Diencephalon (tissue), 1 donor: Measurements from ENCODE around the gene FREY1. TPM values are rescaled to one million over a fixed set of nuclear protein-coding genes. Genes with fewer than 3 reads are reported as not detected.

Source experiments
- total RNA-seq: library from RNA; depleted of rRNA; stranded (reverse); fragments of >200 nt; gene quantifications from one replicate; pipeline ENCODE4 v1.2.3, GENCODE V29; 2014

FREY1 gene
- 1.2 TPM for total RNA-seq

DNA sequence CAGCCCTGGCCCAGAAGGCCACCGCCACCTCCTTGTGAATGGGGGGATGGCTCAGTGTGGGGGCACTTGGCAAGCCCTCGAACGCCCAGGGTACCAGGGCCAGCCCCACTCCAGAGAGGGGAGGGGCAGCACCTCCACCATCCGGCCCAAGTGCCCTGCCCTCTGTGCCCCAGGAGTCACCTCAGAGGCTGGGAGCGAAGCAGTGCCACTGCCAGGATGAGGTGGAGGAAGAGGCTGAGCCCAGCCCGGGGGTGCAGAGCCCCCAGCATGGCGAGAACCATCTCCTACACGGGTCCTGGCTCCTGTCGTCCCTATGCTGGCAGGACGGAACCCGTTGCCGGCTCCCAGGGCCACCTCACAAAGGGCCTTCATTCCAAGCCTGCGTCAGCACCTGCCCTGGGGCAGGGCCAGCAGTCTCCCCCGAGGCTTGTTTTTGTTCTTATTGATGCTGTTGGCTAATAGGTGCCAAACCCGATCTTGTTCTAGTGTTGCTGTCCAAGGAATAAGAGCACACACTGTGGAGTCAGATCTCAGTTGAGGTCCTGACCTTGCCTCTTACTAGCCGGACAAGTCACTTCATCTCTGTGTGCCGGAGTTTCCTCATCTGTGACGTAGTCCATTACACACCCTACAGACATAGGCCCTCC is at the start of gene FREY1:
Gene FREY1 (minus strand): TSS at position 307 of the 647 bp plus-strand sequence. CDS start 26 bp downstream, at position 281.

DNA sequence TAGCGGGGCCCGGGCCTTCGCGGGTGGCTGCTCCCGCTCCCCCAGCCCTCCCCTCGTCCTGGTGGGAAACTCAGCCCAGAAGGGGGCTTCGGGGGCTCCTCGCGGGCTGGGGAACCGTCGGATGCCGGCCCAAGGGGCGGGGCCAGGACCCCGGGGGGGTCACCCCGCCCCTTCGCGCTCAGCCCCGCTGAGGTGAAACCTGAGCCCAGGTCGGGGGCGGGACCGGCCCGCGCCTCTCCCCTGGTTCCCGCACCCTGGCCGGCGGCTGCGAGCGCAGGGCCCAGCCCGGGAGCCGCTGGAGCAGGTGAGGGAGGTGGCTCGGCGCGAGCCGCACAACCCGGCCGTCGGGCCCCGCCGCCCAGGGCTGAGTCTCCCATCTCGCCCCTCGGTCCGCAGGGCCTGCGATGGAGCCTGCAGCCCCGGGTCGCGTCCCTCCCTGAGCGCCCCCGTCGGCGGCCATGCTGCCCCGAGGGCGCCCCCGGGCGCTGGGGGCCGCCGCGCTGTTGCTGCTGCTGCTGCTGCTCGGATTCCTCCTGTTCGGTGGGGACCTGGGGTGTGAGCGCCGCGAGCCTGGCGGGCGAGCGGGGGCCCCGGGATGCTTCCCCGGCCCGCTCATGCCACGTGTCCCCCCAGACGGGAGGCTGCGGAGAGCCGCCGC is 15.5 kb upstream of the FREY1 start, which contains the start of gene LARGE2:
Gene LARGE2 (plus strand): TSS at position 232 of the 658 bp plus-strand sequence. CDS start 227 bp downstream, at position 459.

DNA sequence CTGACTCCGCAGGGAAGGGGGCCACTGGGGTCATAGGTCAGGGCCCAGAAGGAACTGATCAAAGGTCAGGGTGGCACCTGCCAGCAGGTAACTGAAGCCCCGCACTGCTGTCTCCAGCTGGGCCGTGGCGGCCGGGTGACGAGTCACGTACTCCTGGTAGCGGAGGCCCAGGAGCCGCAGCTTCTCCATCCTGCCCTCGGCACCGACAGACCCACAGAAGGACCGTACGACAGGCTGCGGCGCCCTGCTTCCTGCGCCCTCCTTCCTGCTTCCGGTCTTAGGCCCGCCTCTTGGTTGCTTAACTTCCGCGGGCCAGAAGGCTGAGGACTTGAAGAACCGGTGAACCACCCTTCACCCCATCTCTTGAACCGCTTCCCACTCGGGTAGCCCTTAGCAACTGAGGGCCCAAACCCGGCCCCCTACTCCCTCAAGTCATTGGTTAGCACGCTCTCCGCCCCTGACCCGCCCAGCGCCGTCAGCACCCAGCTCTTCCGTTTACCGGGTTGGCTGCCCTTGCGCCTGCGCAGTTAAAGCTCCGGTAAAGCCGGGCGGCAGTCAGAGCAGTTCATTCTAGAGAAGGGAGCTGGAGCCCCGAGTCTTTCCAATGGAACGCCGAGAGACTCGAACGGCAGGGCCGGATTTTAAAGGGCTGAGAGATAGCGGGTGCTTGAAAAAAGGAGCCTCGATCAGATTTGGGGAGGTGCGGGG is 10.7 kb upstream of the FREY1 start, which contains the start of gene PEX16:
Gene PEX16 (minus strand): TSS at position 255 of the 708 bp plus-strand sequence. CDS start 66 bp downstream, at position 189.

DNA sequence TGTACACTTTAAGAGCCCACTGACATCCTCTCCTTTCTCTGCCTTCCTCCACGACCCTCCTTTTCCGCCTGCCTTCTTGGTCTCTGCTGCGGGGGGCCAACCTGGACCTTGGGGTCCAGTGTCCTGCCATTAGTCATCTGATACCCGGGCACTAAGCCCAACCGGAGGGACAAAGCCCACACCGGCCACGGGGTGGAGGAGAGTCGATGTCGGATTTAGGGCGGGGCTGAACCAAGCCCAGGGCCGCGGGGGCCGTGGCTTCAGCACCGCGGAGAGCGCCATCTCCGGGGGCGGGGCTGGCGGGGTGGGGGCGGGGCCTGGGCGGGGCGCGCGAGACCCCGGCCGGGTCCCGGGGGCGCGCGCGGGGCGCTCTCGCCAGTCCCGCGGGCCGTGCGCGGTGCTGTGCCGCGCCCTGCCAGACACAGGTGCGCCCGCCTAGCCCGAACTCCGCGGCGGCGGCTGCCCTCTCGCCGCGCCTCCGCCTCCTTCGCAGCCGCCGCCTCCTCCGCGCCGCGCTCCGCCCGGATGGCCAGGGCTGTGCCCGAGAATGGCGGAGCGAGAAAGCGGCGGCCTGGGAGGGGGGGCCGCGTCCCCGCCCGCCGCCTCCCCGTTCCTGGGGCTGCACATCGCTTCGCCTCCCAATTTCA is 21.7 kb downstream of the FREY1 start, which contains the start of gene MAPK8IP1:
Gene MAPK8IP1 (plus strand): TSS at position 378 of the 647 bp plus-strand sequence. CDS start 170 bp downstream, at position 548.

Other genes starting within 250 kb of the FREY1 start
- gene CHST1, start 241.6 kb downstream of the FREY1 start, total RNA-seq: 37.8 TPM
- 6.7 TPM for gene SLC35C1, start 102.1 kb downstream of the FREY1 start, total RNA-seq
- gene CRY2, start 59.8 kb downstream of the FREY1 start, total RNA-seq: 46.8 TPM
- 131 TPM for gene MAPK8IP1, start 21.6 kb downstream of the FREY1 start, total RNA-seq
- gene PEX16, start 10.6 kb upstream of the FREY1 start, total RNA-seq: 15.7 TPM
- 0.23 TPM for gene LARGE2, start 15.4 kb upstream of the FREY1 start, total RNA-seq
- gene PHF21A, start 214.2 kb upstream of the FREY1 start, total RNA-seq: 37.8 TPM